ENCODE data around the gene ARL11.

ARL11 gene

DNA sequence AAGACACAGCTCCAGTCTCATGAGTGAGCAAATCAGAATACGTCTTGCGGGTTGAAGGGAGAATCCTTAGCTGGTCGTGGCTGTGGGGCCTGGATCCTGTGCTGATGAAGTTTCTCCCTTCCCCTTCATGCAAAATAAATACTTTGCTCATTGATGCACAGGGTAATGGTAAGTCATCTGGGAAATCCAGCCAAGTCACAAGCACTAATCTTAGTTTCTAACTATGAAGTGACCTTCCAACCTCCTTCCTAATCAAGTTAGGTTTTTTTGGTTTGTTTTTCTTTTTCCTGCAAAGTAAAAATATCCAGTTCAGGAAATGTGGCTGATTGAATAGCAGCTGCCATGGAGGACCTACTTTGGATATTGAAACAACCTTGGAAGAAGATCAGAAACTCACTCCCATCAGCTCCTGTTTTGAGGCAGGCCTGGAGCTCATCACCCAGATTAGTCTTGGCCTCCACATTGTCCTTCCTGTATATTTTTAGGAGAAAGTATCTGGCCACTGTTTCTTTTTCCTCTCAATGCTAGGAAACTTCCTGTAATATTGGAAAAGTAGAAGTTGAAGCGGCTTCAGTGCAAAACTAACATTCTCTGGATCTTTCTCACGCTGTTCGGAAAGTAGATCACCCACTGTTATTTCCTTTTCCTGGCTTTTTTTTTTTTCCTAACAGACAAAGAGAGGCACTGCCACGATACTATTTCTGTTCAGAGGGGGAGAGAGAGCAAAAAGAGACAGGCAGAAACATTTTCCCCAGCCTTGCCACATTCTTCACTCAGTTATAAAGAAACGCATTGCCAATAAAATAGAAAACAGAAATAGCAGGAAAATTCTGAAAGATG lies 12.3 kb upstream of the ARL11 start:
- DNase-seq (ENCODE audit: low read depth in 2 of 2), result no peak

DNA sequence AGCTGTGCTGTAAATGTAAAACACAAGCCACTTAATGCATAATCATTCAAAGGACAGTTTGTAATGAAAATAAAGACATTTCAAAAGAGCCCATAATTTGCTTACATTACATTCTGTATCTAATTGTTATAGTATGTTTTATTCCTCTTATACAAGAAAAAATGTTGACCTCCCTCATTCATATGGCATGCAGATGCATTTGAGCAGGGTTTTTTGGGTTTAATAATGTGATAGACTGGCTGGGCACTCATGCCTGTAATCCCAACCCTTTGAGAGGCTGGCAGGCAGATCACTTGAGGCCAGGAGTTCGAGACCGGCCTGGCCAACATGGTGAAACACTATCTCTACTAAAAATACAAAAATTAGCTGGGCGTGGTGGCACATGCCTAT lies 11.6 kb upstream of the ARL11 start:
- DNase-seq (ENCODE audit: low read depth in 2 of 2), result no peak

DNA sequence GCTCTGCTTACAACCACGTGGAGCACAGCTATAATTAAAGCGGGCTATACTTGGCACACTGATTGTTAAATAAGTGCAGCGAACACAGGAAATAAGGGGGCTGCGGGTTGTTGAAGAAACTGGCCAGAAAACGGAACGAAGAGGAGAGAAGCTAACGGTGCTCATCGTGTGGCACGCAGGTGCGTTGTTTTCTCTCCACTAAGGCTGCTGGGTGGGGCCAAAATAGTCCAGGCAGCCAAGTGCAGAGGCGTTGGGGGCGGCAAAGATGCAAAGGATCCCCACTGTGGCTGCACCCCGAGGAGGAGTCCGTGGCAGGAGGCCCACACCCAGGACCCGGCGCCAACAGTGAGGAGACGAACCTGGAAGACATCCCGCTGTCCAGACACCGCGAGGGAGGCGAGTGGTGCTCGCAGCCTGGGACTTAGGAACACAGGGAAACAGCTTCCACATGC lies 8.1 kb upstream of the ARL11 start:
- DNase-seq (ENCODE audit: low read depth in 2 of 2), result no peak

DNA sequence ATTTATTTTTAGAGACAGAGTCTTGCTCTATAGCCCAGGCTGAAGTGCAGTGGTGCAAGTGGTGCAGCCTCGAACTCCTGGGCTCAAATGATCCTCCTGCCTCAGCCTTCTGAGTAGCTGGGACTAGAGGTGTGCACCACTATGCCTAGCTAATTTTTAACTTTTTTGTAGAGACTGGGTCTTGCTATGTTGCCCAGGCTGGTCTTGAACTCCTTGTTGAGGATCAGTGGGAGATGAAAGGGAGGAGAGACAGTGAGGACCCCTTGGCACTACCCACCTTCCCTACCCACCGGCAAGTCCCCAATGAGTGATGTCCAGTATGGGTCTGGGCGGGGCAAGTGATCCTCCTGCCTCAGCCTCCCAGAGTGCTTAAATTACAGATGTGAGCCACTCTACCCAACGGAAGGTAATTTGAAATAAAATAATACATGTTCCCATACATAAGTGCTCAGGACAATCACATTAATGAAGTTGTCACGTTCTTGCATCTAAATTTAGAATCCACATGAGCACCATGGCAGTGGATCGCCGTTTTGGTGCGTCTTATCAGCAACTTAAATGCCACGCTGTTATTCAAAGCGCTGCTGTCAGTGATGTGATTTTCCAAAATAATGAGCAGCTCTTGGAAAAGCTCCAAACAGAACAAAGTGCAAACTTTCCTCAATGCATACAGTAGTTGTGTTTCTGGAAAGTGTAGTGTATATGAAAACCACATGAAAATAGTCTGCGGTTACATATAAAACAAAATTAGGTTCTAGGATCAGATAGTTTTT lies 5.9 kb upstream of the ARL11 start:
- DNase-seq (ENCODE audit: low read depth in 2 of 2), result no peak

- DNase-seq (ENCODE audit: low read depth in 2 of 2), result no peak
These were observed 4.1 kb upstream of the ARL11 start for GRCh38 chr13:49624229-49624628.

- no peak for DNase-seq (ENCODE audit: low read depth in 2 of 2)
These were observed 2.8 kb upstream of the ARL11 start for GRCh38 chr13:49625392-49626079.

DNA sequence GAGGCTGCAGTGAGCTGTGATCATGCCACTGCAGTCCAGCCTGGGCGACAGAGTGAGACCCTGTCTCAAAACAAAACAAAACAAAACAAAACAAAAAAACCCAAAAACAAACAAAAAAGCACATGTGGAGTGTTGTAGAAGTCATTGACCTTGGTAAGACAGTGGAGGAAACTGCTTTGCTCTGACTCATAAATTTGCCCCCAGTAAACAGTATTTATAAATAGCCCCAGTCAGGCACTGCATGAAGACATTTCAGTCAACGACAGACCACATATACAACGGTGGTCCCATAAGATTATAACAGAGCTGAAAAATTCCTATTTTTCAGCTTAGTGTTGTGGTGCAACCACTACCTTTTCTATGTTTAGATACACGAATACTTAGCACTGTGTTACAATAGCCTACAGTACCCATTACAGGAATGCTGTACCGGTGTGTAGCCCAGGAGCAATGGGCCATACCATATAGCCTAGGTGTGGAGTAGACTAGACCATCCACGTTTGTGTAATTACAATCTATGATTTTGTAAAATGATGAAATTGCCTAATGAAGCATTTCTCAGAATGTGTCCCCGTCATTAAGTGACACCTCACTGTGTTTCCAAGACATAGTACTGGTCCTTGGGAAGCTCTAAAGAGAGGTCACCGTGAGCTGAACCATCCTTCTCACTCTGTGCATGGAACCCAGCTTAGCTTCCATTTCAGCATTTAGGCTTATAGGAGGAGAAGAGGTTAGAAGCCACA lies 1.1 kb downstream of the ARL11 start:
- no peak for DNase-seq (ENCODE audit: low read depth in 2 of 2)

GRCh38 chr13:49629947-49630346 lies 1.6 kb downstream of the ARL11 start:
- DNase-seq (ENCODE audit: low read depth in 2 of 2), result no peak

DNA sequence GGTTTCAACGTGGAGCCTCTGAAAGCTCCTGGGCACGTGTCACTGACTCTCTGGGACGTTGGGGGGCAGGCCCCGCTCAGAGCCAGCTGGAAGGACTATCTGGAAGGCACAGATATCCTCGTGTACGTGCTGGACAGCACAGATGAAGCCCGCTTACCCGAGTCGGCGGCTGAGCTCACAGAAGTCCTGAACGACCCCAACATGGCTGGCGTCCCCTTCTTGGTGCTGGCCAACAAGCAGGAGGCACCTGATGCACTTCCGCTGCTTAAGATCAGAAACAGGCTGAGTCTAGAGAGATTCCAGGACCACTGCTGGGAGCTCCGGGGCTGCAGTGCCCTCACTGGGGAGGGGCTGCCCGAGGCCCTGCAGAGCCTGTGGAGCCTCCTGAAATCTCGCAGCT lies 2.3 kb downstream of the ARL11 start:
- DNase-seq (ENCODE audit: low read depth in 2 of 2), result no peak

GRCh38 chr13:49632156-49632555 lies 3.8 kb downstream of the ARL11 start:
- DNase-seq (ENCODE audit: low read depth in 2 of 2), result no peak

- no peak for DNase-seq (ENCODE audit: low read depth in 2 of 2)
These were observed 5.4 kb downstream of the ARL11 start for GRCh38 chr13:49633710-49634109.

DNA sequence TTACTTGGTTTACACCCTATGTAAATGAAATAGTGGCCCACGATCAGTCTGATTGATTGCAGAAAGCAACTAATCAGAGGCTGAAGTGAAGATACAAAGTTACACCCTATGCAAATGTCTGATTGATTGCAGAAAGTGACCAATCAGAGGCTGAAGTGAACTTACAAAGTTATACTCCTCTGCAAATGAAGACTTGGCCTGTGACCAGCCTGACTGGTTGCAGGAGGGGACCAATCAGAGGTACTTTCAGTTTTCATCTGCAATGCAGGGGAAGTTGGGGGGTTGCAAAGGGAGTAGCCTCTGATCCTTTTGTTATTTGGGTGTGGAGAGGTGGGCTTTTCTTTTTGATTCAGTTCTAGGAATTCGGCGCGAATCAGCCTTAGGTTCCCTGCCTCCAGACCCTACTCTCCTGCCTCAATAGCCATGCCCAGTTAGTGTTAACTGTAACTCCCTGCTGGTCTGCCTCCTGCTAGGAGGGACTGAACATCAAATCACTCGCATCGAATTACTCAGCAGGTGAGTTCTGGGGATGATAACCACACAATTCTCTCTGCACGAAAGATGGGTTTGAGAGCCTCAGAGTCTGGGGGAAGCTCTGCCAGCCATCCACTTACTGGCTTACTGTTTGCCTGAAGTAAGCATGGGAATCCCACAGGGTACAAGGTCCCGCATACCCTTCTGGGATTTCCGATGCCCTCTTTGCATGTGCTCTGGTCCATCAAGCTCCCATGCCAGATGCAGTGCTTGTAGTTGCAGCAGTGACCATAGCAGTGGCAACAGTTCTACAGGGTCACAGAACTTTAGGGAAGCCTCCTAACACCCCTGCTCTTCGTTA lies 7.5 kb downstream of the ARL11 start:
- DNase-seq (ENCODE audit: low read depth in 2 of 2), result no peak

- no peak for DNase-seq (ENCODE audit: low read depth in 2 of 2)
These were observed 8.4 kb downstream of the ARL11 start for GRCh38 chr13:49636705-49637104.

DNA sequence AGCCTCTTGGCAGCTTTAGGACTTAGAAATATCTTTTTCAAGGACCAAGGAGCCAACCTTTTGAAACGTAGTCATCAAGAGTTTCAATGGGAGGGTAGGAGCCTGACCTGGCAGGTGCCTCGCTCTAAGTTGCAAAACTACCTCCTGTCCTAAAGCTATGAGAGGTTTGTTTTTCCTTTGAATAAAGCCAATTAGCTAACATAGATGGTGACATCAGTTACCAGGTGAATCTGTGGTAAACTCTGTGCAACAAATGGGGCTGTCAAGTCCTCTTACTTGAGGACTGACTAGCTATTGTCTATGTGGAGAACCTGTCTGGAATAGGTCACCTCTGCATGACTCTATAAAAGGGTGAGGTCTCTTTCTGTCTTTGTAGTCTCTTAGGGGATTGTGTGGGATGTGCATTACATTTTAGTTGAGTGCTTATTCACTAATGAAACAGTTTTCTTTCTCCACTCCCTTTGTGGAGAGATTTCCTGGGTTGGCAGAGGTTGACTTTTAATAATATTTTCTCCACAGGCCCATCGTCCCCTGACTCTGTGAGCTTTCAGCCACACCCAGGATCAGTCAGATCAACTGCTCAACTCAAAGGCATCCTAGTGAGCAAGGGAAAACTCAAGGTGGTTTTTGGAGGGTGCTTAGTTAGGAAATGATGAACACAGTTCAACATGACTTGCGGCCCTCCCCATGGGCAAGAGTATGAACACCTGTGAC lies 9.9 kb downstream of the ARL11 start:
- no peak for DNase-seq (ENCODE audit: low read depth in 2 of 2)

DNA sequence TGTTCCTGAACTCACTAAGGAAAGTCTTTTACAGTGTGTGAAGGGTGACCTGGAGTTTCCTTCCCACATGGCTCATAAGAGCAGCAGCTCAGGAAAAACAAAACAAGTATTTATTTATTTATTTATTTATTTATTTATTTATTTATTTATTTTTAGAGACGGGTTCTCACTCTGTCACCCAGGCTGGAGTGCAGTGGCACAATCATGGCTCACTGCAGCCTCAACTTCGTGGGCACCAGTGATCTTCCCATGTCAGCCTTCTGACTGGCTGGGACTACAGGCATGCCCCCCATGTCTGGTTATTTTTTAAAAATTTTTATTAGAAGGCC lies 10.4 kb downstream of the ARL11 start:
- no peak for DNase-seq (ENCODE audit: low read depth in 2 of 2)

DNA sequence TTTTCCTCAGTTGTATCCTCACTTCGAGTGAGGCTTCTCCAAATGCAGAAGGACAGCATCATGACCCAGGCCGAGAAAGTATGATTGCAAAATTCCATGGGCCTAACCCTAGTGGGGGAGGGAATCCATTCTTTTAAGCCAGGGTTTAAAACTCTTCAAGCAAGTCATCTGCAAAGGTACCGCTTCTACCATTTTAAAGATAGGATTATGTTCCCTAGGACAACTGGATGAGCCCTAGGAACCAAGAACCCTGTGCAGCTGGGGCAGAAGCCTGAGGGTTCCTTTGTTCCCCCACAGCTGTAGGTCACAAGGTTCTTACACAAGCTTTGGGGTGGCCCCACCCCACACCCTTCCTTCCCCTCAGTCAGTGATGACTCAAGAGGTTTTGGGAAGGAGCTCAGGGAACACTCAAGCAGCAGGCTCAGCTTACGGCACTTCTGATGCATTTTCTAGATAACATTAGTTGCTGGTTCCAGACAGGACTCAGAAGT lies 13.5 kb downstream of the ARL11 start:
- DNase-seq (ENCODE audit: low read depth in 2 of 2), result no peak

- DNase-seq (ENCODE audit: low read depth in 2 of 2), result no peak
These were observed 14.8 kb downstream of the ARL11 start for GRCh38 chr13:49643035-49643646.

DNA sequence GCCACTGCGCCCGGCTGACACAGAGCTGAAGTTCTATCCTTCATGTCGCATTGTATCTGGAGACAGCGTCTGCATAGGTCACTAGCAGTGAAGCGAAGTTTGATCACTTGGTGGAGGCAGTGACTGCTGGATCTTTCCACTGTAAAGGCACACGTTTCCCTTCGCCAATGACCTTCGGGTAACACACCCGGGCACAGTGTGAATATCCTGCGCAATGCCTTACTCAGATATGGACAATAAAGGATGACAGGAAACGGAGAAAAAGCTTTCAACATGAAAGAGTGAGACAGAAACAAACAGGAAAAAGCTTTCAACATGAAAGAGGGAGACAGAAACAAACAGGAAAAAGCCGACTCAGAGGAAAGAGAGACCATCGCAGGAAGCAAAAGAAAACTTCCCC lies 17.1 kb downstream of the ARL11 start:
- no peak for DNase-seq (ENCODE audit: low read depth in 2 of 2)

DNA sequence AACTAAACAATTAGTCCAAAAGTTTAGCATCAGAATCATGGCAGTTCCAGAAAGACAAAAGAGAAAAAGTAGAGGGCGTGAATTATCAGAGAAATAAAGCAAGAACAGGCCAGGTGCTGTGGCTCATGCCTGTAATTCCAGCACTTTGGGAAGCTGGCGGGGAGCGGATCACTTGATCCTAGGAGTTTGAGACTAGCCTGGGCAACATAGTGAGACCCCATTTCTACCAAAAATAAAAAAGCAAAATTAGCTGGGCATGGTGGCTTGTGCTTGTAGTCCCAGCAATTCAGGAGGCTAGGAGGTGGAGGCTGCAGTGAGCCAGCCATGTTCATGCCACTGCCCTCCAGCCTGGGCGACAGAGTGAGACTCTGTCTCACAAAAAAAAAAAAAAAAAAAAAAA lies 18.4 kb downstream of the ARL11 start:
- DNase-seq (ENCODE audit: low read depth in 2 of 2), result no peak
